Osteoblast (primary cell): ENCODE data around the gene PLEKHA6. TPM values are rescaled to one million over a fixed set of nuclear protein-coding genes. Genes with fewer than 3 reads are reported as not detected.
A peak's percentile ranks its signal among the peaks of the same experiment; 100 is the strongest.

Experiments used
- DNase-seq: peaks from one replicate; pipeline ENCODE4 v3.0.0; 2011; ENCODE audit warnings: low spot score, mixed read lengths; ENCODE audit not compliant: insufficient read length; ENCODE audit errors: missing footprints
- H2AFZ ChIP-seq: 2 replicates; pipeline ENCODE4 v1.6.0; 2011; ENCODE audit warnings: mild to moderate bottlenecking, low read length
- H3K27ac ChIP-seq: 2 replicates; pipeline ENCODE4 v1.5.1; 2011; ENCODE audit warnings: mild to moderate bottlenecking, low read depth, low read length, moderate library complexity
- H3K27me3 ChIP-seq: 2 replicates; pipeline ENCODE4 v1.6.0; 2012; ENCODE audit warnings: mild to moderate bottlenecking, control low read depth, inconsistent platforms, low read length, moderate library complexity; ENCODE audit not compliant: insufficient read depth
- H3K36me3 ChIP-seq: 2 replicates; pipeline ENCODE4 v1.5.1; 2011; ENCODE audit warnings: mild to moderate bottlenecking, low read length, control low read depth, moderate library complexity; ENCODE audit not compliant: insufficient read depth
- H3K4me1 ChIP-seq: 2 replicates; pipeline ENCODE4 v1.5.1; 2011; ENCODE audit warnings: mild to moderate bottlenecking, low read length, control low read depth, moderate library complexity; ENCODE audit not compliant: insufficient read depth
- H3K4me2 ChIP-seq: 2 replicates; pipeline ENCODE4 v1.6.0; 2011; ENCODE audit warnings: mild to moderate bottlenecking, low read length; ENCODE audit not compliant: insufficient read depth
- H3K4me3 ChIP-seq: fragments of 200-600 bp; sonication (generic); 3 replicates; pipeline ENCODE4 v1.5.1; 2012; ENCODE audit warnings: mild to moderate bottlenecking, low read length, inconsistent platforms; ENCODE audit not compliant: insufficient read depth
- H3K79me2 ChIP-seq: 2 replicates; pipeline ENCODE4 v1.6.0; 2012; ENCODE audit warnings: mild to moderate bottlenecking, low read length, control low read depth, inconsistent platforms; ENCODE audit not compliant: insufficient read depth
- H3K9me3 ChIP-seq: 2 replicates; pipeline ENCODE4 v1.5.1; 2011; ENCODE audit warnings: low read depth, low read length, control low read depth
- H4K20me1 ChIP-seq: 2 replicates; pipeline ENCODE4 v1.6.0; 2012; ENCODE audit warnings: mild to moderate bottlenecking, low read length, control low read depth; ENCODE audit not compliant: insufficient read depth
- CTCF ChIP-seq: IDR thresholded peaks from 2 replicates; pipeline ENCODE4 v1.5.1; 2011; ENCODE audit warnings: mild to moderate bottlenecking, low read depth, low read length, moderate library complexity; ENCODE audit errors: extremely low read depth
- total RNA-seq: library from RNA; depleted of rRNA; stranded (reverse); fragments of >200 nt; gene quantifications from 2 replicates; pipeline ENCODE4 v1.2.3, GENCODE V29; 2012

PLEKHA6 gene
- total RNA-seq, 1 donor = 0.36 TPM

- no peak for DNase-seq
- H3K36me3 ChIP-seq = no peaks in the 10 kb centered on the region
- no peaks in the 10 kb centered on the region for H3K9me3 ChIP-seq
- no peak for TF ChIP-seq CTCF
- no peaks in the 10 kb centered on the region for H3K79me2 ChIP-seq
- no peak overlapping the region for H3K27ac ChIP-seq
- H3K27me3 ChIP-seq = peaks cover 64% of the 10 kb centered on the region
- no peak overlapping the region for H3K4me3 ChIP-seq
- H3K4me2 ChIP-seq = no peak overlapping the region
- H4K20me1 ChIP-seq = no peaks in the 10 kb centered on the region
- no peak overlapping the region for H2AFZ ChIP-seq
- H3K4me1 ChIP-seq = no peaks in the 10 kb centered on the region
Observed at GRCh38 chr1:204308023-204308628, 51.6 kb downstream of the PLEKHA6 start.

- Histone ChIP-seq H3K27me3 (peaks cover 66% of the 10 kb centered on the region), H3K79me2 (no peaks in the 10 kb centered on the region), H3K4me3 (peak overlapping the region; percentile 53), H3K4me1 (no peaks in the 10 kb centered on the region), H3K4me2 (peak overlapping the region; percentile 69), H3K27ac (no peak overlapping the region), H3K9me3 (no peaks in the 10 kb centered on the region), H4K20me1 (no peaks in the 10 kb centered on the region), H3K36me3 (no peaks in the 10 kb centered on the region), H2AFZ (peak overlapping the region; percentile 76)
- TF ChIP-seq CTCF = no peak
- no peak for DNase-seq
Observed at GRCh38 chr1:204307334-204307883, 52.3 kb downstream of the PLEKHA6 start.

- no peaks in the 10 kb centered on the region for H4K20me1 ChIP-seq
- H3K27ac ChIP-seq = no peak overlapping the region
- H3K4me1 ChIP-seq = no peaks in the 10 kb centered on the region
- no peaks in the 10 kb centered on the region for H3K79me2 ChIP-seq
- no peak overlapping the region for H2AFZ ChIP-seq
- H3K27me3 ChIP-seq = peaks cover 67% of the 10 kb centered on the region
- H3K36me3 ChIP-seq = no peaks in the 10 kb centered on the region
- no peak overlapping the region for H3K4me2 ChIP-seq
- no peaks in the 10 kb centered on the region for H3K9me3 ChIP-seq
- no peak overlapping the region for H3K4me3 ChIP-seq
- DNase-seq = no peak
- TF ChIP-seq CTCF = no peak
Observed at GRCh38 chr1:204306076-204306475, 53.7 kb downstream of the PLEKHA6 start.

- no peaks in the 10 kb centered on the region for H3K9me3 ChIP-seq
- H3K36me3 ChIP-seq = no peaks in the 10 kb centered on the region
- H3K4me2 ChIP-seq = no peak overlapping the region
- peaks cover 73% of the 10 kb centered on the region for H3K27me3 ChIP-seq
- H3K4me3 ChIP-seq = no peak overlapping the region
- no peak for TF ChIP-seq CTCF
- H2AFZ ChIP-seq = no peak overlapping the region
- H3K4me1 ChIP-seq = peaks cover 4% of the 10 kb centered on the region
- no peaks in the 10 kb centered on the region for H3K79me2 ChIP-seq
- no peaks in the 10 kb centered on the region for H4K20me1 ChIP-seq
- no peak overlapping the region for H3K27ac ChIP-seq
- no peak for DNase-seq
Observed at GRCh38 chr1:204304067-204304466, 55.7 kb downstream of the PLEKHA6 start.
